Measurements from ENCODE around the gene SPDYE3.
A peak's percentile ranks its signal among the peaks of the same experiment; 100 is the strongest.
"Not testable (repeated sequence)": the region's sequence is repeated elsewhere in the genome, so short reads cannot be mapped to it uniquely, and the experiment has no call there.

DNA sequence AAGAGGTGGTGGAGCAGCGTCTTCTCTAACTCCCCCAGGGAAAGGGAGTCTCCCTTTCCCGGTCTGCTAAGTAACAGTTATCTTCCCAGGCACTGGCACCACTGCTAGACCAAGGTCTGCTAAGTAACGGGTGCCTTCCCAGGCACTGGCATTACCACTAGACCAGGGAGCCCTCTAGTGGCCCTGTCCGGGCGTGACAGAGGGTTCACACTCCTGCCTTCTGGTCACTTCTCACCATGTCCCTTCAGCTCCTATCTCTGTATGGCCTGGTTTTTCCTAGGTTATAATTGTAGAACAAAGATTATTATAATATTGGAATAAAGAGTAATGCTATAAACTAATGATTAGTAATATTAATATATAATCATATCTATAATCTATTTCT, 37.8 kb downstream of the SPDYE3 start:
- TF ChIP-seq CTCF (conservative IDR thresholded peaks at IDR 0.05 in 1 of 2, IDR thresholded peaks at IDR 0.05 in 1 of 2; ENCODE audit: extremely low read depth in 1 of 2, insufficient read depth in 1 of 2, low read depth in 1 of 2, low read length in 2 of 2): peak in 1 of 2 donors; percentile 41
- not testable (repeated sequence) for TF ChIP-seq EZH2 (IDR thresholded peaks at IDR 0.05; ENCODE audit: borderline replicate concordance, low read length)

All from mammary epithelial cell (primary cell).